Gastrocnemius medialis (tissue), 4 donors: ENCODE results near the gene CASKIN1. TPM values are rescaled to one million over a fixed set of nuclear protein-coding genes. Genes with fewer than 3 reads are reported as not detected.

Experiments
- ATAC-seq, 2 donors: fragments of 150-250 bp; one replicate each; pipeline ENCODE4 v1.9.1; 2016
- DNase-seq, 2 donors: peaks; one replicate each; pipeline ENCODE4 v3.0.0-alpha.2; 2019
- H3K27ac ChIP-seq, 4 donors: fragments of 200-600 bp; sonication (generic); 1 replicate in 1 of 4; 2 replicates in 3 of 4; pipeline ENCODE4 v1.5.1; 2016 to 2018; ENCODE audit warnings: mild to moderate bottlenecking in 2 of 4, moderate library complexity in 1 of 4
- H3K27me3 ChIP-seq, 3 donors: fragments of 200-600 bp; sonication (generic) in 2 of 3; 1 replicate in 1 of 3; 2 replicates in 2 of 3; pipeline versions ENCODE4 v1.5.1 to v1.6.0; 2016 to 2019; ENCODE audit warnings: mild to moderate bottlenecking in 1 of 3, moderate library complexity in 1 of 3
- H3K36me3 ChIP-seq, 2 donors: fragments of 200-600 bp; sonication (generic) in 1 of 2; one replicate each; pipeline ENCODE4 v1.5.1; 2017 to 2018
- H3K4me1 ChIP-seq, 2 donors: fragments of 200-600 bp; sonication (generic) in 1 of 2; one replicate each; pipeline ENCODE4 v1.5.1; 2016 to 2017; ENCODE audit warnings: mild to moderate bottlenecking in 2 of 2
- H3K4me3 ChIP-seq, 4 donors: fragments of 200-600 bp; sonication (generic) in 3 of 4; 1 replicate in 1 of 4; 2 replicates in 3 of 4; pipeline ENCODE4 v1.5.1; 2016 to 2019; ENCODE audit warnings: mild to moderate bottlenecking in 2 of 4
- H3K9me3 ChIP-seq, 3 donors: fragments of 200-600 bp; sonication (generic) in 2 of 3; 1 replicate in 1 of 3; 2 replicates in 2 of 3; pipeline ENCODE4 v1.5.1; 2016 to 2019
- CTCF ChIP-seq, 5 experiments: fragments of 450-650 bp in 3 of 5; fragments of 200-600 bp in 2 of 5; sonication (generic) in 2 of 5; IDR thresholded peaks in 4 of 5; conservative IDR thresholded peaks in 1 of 5; 1 replicate in 4 of 5; 2 replicates in 1 of 5; pipeline ENCODE4 v1.5.1; 2016 to 2019; ENCODE audit warnings: antibody characterized with exemption in 5 of 5, mild to moderate bottlenecking in 3 of 5, moderate library complexity in 3 of 5
- POLR2A ChIP-seq, 2 donors: fragments of 450-650 bp; IDR thresholded peaks; one replicate each; pipeline ENCODE4 v1.6.1; 2017; ENCODE audit warnings: antibody characterized with exemption in 2 of 2, mild to moderate bottlenecking in 2 of 2, moderate library complexity in 2 of 2
- in situ Hi-C, 4 donors: fragments of 200-750 bp; cut with MboI; loops; one replicate each; pipeline versions ENCODE4 v1.15.0 to v1.8.0; 2017; ENCODE audit warnings: low sequenced_read_pairs in 4 of 4
- intact Hi-C: fragments of 100-400 bp; cut with DNase I; formaldehyde crosslinking; loops from one replicate; pipeline ENCODE4 v1.15.1; 2023; ENCODE audit warnings: low total_unique reads
- total RNA-seq, 4 donors: library from RNA; depleted of rRNA; stranded (reverse); fragments of >200 nt; gene quantifications; one replicate each; pipeline versions ENCODE4 v1.1.0 to v1.2.3, GENCODE V29; 2016

Gene CASKIN1
- total RNA-seq, 4 donors from 2014 or later = 0.07 to 0.51 (median 0.10) TPM; not detected in 1

GRCh38 chr16:2237493-2238149 lies 41.2 kb upstream of the CASKIN1 start:
- ATAC-seq (peak in 1 of 2 donors; percentile 14), DNase-seq (no peak)
- intact Hi-C loops (no loop called here), in situ Hi-C loops (no loop called here)
- peaks cover 10 to 18% (median 17%) of the 10 kb centered on the region in 3 donors for H3K27me3 ChIP-seq
- H3K4me1 ChIP-seq = peaks cover 13% of the 10 kb centered on the region in 2 donors
- no peak overlapping the region for H3K4me3 ChIP-seq
- no peaks in the 10 kb centered on the region for H3K9me3 ChIP-seq
- TF ChIP-seq POLR2A (IDR thresholded peaks at IDR 0.05) = no peak
- TF ChIP-seq CTCF (IDR thresholded peaks at IDR 0.05 in 4 of 5, conservative IDR thresholded peaks at IDR 0.05 in 1 of 5) = no peak
- no peak overlapping the region for H3K27ac ChIP-seq
- H3K36me3 ChIP-seq = peaks cover 0 to 54% of the 10 kb centered on the region in 2 donors

- Histone ChIP-seq H3K4me1 (peaks cover 13% of the 10 kb centered on the region in 2 donors), H3K36me3 (peaks cover 0 to 54% of the 10 kb centered on the region in 2 donors), H3K27me3 (peaks cover 10 to 18% (median 17%) of the 10 kb centered on the region in 3 donors), H3K27ac (no peak overlapping the region), H3K9me3 (no peaks in the 10 kb centered on the region), H3K4me3 (no peak overlapping the region)
- in situ Hi-C loops = no loop called here
- no peak for TF ChIP-seq CTCF (IDR thresholded peaks at IDR 0.05 in 4 of 5, conservative IDR thresholded peaks at IDR 0.05 in 1 of 5)
- TF ChIP-seq POLR2A (IDR thresholded peaks at IDR 0.05) = no peak
- intact Hi-C loops = no loop called here
- no peak for ATAC-seq
- DNase-seq = no peak
Observed at GRCh38 chr16:2237102-2237482, 40.7 kb upstream of the CASKIN1 start.

- Histone ChIP-seq H3K27me3 (peaks cover 10 to 18% (median 17%) of the 10 kb centered on the region in 3 donors), H3K27ac (no peak within 1 kb of the TSS), H3K4me3 (peak within 1 kb of the TSS in 2 of 4 donors; percentile 5 to 7), H3K4me1 (peaks cover 13% of the 10 kb centered on the region in 2 donors), H3K36me3 (peaks cover 0 to 54% of the 10 kb centered on the region in 2 donors), H3K9me3 (no peaks in the 10 kb centered on the region)
- ATAC-seq (no peak), DNase-seq (no peak)
- TF ChIP-seq CTCF (IDR thresholded peaks at IDR 0.05 in 4 of 5, conservative IDR thresholded peaks at IDR 0.05 in 1 of 5) = no peak
- TF ChIP-seq POLR2A (IDR thresholded peaks at IDR 0.05) = no peak
- in situ Hi-C loops = no loop called here
- intact Hi-C loops = no loop called here
Observed at GRCh38 chr16:2236337-2237101, 40.1 kb upstream of the CASKIN1 start, which contains the start of gene DNASE1L2. Gene DNASE1L2 (plus strand): TSS chr16:2236444. CDS start chr16:2236817, 373 bp downstream.

GRCh38 chr16:2235695-2236336 lies 39.4 kb upstream of the CASKIN1 start:
- ATAC-seq = no peak
- Histone ChIP-seq H3K27me3 (peaks cover 10 to 18% (median 17%) of the 10 kb centered on the region in 3 donors), H3K9me3 (no peaks in the 10 kb centered on the region), H3K27ac (no peak overlapping the region), H3K4me1 (peaks cover 13% of the 10 kb centered on the region in 2 donors), H3K4me3 (no peak overlapping the region), H3K36me3 (peaks cover 0 to 60% of the 10 kb centered on the region in 2 donors)
- in situ Hi-C loops = no loop called here
- no peak for TF ChIP-seq CTCF (IDR thresholded peaks at IDR 0.05 in 4 of 5, conservative IDR thresholded peaks at IDR 0.05 in 1 of 5)
- TF ChIP-seq POLR2A (IDR thresholded peaks at IDR 0.05) = no peak
- intact Hi-C loops = no loop called here
- no peak for DNase-seq
